ENCODE data around the gene FCN3. TPM values are rescaled to one million over a fixed set of nuclear protein-coding genes. Genes with fewer than 3 reads are reported as not detected.

FCN3 gene
- total RNA-seq, 1 donor from 2014 or later, result 32.2 TPM

DNA sequence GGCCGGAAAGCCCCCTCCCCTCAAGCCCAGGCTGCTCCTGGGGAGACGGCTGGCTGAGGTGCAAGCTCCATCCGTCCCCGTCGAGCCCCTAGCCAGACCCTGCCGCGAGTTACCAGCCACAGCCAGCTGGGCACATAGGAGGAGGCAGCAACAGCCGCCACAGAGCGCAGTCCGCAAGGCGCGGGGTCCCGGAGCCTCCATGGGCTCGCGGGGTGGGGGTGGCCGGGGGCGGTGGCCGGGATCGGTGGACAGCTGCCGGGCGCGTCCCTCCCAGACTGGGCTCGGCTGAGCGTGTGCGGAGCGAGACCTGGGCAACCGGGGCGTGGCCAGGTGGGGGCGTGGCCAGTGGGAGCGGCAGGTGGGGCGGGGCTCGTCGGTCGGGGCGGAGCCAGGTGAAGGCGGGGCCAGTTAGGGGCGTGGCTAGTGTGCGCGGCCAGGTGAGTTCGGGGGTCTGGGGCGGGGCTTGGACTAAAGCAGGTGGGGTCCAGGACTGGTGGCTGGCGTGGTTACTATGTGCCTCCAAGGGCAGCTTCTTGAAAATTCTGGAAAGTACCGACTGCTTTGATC, 8.5 kb upstream of the FCN3 start, which contains the start of gene CD164L2:
CD164L2 (minus strand) TSS at position 295 of the 567 bp plus-strand sequence; CDS start at position 201, 94 bp downstream.
- DNase-seq (ENCODE audit: low spot score), result no peak
- intact Hi-C loops (cut with DNase I), result no loop called here

DNA sequence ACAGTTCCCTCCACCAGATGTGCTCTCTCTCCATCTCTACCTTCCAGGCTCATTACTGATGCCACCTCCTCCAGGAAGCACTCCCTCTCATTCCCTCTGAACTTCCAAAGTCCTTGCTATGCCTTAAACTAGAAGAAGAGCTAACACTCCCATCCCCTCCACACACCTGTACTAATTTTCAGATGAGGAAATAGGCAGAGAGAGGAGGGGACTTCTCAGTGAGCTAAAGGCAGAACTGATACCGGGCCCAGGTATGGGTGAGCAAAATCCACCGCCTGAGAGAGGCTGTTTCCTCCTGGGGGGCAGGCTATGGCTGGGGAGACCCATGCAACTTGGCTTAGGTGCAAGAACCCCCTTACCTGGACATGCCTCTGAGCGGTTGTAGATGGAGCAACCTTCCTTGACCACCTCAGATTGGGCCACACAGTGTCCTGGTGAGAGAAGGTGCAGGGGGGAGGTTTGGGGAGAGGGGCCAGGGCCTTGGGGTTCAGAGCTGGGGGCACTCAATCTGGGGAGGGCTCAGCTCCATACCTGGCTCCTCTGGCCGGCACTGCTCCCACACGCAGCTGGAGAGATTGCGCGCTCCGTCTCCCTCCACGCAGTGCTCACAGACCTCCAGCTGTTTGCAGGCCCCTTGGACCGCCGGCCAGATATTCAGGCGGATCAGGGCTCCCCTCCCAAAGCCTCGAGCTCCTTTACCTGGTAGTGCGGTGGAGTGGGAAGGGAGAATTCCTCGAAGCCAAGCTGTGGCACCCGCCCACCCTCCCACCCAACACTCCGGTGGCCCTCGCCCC, 7.5 kb upstream of the FCN3 start:
- intact Hi-C loops (cut with DNase I), result no loop called here
- no peak for DNase-seq (ENCODE audit: low spot score)

DNA sequence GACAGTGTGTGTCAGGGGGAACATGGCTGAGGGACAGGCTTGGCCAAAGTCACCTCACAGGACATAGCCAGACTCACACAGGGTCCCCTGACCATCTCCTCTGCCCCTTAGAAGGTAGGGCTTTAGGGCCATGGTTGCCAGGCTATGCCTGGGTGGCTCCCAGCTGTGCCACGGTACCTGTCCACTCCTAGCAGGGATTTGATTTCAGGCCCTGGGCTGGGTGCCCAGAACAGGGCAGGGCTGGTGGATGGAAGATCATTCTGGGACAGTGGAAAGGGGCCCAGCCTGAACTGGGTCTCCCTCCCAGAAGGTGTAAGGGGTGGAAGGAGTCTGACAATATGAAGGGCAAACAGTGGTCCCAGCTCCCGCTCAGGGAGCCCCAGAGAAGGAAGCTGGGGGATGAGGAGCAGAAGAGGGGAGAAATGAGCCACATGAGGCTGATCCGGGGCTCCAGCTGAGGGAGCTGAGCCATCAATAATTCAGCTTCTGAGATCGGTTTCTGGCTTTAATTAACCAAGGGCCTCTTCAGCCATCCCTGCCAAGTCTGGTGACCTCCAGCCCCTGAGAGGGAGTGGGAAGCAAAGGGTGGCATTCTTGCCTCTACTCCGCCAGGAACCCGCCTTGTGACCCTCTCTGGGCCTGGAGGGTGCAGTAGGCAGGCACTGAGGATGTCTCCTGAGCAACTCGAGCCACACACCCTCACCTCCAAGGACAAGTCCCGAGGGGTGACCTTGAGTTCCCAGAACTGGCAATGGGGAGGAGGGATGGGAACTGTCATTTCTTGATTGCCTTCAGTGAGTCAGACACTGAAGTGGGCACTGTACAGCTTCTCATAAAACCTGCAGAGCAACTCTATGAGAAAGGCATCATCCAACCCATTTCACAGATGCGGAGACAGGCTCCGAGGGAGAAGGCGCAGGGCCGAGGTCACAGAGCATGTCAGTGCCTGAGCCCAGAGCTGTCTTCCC, 6.4 kb upstream of the FCN3 start:
- no peak for DNase-seq (ENCODE audit: low spot score)
- intact Hi-C loops (cut with DNase I), result no loop called here

DNA sequence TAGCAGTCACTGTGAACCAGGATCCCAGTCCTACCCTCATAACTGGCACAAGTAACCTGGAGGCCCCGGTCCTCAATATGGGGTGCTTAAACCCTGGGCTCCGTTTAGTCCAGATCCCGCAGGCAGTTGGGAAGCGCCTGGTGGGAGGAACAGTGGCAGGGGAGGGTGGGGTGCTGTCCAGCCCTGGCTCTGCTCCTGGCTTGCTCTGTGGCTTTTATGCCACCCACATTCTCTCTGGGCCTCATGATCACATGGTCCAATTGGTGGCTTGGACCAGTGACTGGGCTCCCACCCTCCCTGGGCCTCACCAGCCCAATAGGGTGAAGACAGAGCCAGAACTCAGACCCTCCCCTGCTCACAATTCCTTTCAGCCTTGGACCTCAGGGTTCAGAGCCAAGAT, 5.6 kb upstream of the FCN3 start:
- intact Hi-C loops (cut with DNase I), result no loop called here
- no peak for DNase-seq (ENCODE audit: low spot score)

DNA sequence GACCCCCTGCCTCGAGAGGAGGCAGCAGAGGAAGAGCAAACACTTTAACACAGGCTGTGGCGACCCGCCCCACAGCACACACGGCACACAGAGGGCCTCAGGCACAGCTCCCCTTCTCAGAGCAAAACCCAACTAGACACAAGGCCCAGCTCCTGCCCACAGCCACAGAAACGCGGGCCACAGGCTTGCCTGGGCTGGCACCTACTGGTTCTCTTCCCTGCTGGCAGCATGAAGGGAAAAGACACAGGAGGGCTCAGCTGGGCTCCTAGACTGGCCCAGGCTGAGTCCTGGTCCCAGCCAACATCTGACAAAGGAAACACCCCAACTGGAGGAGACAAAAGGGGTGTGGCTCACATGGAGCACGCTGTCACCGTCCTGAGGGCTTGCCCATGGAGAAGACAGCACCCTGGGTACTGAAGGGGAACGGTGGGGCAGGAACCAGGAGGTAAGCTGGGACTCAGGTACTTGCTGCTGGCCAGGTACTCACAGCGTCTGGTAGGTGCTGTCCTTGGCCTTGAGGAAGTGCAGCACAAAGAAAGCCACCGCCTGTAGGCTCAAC, 5.0 kb upstream of the FCN3 start:
- intact Hi-C loops (cut with DNase I), result no loop called here
- no peak for DNase-seq (ENCODE audit: low spot score)

DNA sequence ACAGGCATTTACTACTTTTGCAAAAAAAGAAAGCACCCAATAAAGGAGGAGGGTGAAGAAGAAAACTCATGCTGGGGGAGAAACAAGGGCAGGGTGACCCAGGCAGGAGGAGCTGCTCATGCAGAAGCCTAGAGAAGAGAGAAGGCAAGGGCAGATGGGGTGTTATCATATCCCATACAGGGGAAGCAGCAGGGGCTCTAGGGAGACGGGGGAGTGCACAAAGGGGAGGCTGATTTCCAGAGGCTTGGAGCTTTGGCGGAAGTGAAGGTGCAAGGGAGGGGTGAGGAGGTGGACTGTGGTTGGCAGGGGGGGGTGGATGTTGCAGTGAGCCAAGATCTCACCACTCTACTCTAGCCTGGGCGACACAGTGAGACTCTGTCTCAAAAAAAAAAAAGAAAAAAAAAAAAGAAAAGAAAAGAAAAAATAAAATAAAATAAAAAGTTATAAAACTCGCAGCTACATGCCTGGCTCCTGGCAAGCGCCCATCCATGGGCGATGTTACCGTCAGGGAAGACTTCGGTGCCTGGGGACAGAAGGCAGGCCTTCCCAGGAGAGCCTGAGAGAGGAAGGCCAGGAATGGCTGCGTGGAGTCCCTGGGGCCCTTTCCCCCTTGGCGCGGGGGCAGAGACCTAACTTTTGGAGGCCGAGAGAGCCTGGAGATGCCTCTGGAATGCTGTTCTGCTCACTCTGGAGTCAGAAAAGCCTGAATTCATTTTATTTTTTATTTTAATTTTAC, 3.3 kb upstream of the FCN3 start:
- intact Hi-C loops (cut with DNase I), result no loop called here
- no peak for DNase-seq (ENCODE audit: low spot score)

DNA sequence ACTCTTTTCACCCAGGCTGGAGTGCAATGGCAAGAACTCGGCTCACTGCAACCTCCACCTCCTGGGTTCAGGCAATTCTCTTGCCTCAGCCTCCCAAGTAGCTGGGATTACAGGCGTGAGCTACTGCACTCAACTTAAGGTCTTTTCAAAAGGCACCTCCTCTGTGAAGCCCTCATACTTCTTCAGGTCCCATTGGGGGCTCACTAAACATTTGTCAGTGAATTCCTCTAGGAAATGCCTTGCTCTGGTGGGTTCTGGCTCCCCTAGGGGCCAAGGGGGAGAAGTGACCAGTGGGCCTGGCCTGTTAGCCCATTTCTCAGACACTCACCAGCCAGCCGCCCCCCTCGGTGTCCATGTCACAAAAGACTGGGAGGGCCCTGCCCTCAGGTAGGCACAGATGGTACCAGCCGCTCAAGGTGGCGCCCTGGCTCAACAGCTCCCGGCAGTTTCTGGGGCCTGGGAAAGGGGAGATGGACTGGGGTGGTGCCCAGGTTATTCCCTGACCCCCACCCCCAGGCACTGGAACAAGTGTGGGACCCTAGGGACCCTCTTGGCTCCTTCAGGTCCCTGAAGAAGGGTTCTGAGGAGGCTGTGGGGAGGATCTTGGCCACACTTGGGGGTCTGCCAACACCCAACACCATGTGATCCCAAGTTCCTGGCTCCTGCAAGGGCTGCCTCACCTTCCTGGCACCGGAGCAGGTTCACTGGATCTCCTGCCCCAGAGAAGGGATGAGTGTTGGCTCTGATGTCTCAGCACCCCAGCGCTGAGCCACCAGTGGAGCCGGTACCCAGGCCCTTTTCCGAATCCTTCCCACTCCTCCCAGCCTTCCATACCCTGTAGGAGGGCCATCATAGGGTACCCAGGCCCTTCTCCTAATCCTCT, 1.6 kb downstream of the FCN3 start:
- intact Hi-C loops (cut with DNase I), result no loop called here
- DNase-seq (ENCODE audit: low spot score), result no peak

DNA sequence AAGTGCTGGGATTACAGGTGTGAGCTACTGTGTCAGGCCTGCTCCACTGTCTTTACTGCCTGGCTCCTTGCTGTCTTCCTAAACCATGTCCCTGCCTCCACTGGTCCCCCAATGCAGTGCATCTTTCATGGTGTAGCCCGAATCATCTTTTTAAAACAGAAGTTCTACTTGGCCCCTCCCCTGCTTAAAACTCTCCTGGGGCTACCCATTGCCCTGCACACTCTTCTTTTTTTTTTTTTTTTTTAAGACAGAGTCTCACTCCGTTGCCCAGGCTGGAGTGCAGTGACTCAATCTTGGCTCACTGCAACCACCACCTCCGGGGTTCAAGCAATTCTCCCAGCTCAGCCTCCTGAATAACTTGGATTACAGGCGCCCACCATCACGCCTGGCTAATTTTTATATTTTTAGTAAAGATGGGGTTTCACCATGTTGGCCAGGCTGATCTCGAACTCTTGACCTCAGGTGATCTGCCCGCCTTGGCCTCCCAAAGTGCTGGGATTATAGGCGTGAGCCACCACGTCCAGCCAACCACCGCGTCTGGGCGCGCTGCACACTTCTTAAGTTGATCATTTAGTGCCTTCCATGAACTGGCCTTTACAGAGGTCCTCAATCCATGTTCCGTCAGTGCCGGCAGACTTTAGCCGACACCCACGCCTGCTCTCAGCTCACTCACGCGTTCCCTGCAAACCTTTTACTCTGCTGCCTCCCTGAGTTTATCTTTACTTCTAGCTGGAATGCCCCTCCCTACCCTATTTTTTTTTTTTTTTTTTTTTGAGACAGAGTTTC, 2.4 kb downstream of the FCN3 start:
- intact Hi-C loops (cut with DNase I), result no loop called here
- DNase-seq (ENCODE audit: low spot score), result no peak

DNA sequence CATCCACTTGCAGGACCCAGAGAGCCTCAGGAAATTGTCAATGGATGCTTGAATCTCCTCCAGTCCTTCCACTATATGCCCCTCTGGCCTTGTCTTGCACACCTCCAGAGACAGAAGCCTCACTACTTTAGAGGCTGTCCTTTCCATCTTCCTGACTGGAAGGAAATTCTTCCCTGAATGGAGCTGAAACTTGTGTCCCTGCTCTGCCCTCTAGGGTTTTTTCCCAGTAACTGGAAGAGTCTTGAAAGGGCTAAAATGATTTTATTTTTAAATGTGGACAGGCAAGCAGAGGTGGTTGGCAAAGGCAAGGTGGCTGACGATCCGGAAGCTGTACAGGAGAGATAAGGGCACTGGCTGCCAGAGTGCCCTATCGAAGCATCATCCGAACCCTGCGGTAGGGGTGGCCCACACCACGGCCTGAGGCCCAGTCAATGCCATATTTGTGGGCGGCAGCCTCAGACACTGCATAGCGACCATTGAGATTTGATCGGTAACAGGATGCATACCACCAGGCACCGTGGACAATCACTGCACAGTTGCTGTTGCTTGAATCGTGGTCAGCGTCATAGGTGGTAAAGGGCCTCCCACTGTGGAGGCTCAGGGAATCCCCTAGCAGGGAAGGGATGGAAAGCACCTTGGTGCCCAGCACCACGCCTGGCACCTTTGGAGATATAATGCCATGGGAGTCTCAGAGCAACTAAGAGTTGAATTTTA, 5.6 kb downstream of the FCN3 start:
- no peak for DNase-seq (ENCODE audit: low spot score)
- intact Hi-C loops (cut with DNase I), result loop anchor here (5.0 kb wide), 1 partner anchor 47 kb away; the partner anchor contains the start of gene TMEM222

DNA sequence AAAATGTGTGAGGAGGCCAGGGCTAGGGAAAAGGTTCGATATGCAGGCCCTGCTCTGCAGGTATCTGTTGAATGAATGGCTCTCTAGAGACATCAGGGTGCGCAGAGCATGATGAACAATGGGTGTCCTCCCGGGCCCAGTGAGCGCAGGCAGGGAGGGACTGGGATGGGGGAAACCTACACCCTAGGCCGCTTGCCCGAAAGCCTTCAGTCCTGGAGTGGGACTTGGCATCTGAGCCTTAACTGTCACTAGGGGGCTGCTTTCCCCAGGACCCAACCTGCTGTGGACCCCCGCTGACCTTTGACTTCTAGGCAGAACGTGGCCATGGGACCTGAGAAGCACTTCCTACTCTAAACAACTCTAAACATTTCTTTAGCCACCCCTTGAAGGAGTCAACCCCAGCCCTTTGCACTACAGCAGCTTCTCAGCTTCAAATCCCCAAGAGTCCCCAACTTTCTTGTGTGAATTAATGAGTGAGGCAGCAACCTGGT, 7.4 kb downstream of the FCN3 start:
- intact Hi-C loops (cut with DNase I), result loop anchor here (2.0 to 5.0 kb wide), 2 partner anchors 26 to 45 kb away; partner anchors contain the start of genes GPR3 and TMEM222

DNA sequence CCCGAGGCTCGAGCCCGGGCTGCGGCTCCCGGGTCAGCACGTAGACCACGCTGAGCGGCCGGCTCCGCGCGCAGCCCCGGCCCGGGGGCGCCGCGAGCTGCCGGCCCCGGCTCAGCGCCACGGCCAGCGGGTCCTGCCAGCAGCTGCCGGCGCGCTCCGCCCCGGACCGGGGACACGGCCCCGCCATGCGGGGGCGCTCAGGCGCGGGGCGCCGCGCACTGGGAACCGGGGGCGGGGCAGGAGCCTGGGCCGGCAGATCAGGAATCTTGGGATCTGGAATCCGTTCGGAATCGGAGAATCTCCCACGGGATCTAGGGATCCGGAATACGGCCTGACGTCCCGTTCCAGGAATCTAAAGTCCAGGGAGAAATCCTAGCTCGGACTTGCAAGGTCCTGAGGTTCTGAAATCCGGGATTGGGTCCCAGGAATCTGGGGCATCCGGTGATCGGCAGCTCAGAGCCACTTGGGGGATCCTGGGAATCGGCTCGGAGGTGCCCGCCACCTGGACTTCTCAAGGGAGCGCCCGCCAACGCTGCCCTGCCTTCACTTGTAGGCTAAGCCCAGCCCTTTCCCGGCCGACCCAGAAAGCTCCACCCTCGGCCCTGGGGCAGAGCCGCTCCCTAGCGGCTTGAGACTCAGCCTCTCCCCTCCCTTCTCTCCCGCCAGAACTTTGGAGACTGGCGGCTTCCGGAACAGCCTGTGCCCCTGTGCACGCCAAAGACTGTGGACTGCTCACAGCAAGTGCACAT, 8.0 kb downstream of the FCN3 start, which contains the start of gene MAP3K6:
MAP3K6 (minus strand) TSS at position 551 of the 749 bp plus-strand sequence; CDS start at position 187, 364 bp downstream.
- intact Hi-C loops (cut with DNase I), result loop anchor here (2.0 to 5.0 kb wide), 2 partner anchors 26 to 44 kb away; partner anchors contain the start of genes GPR3 and TMEM222
- DNase-seq (ENCODE audit: low spot score), result peak; percentile 93

More for the DNA sequence above, 7.4 kb downstream of the FCN3 start:
- DNase-seq (ENCODE audit: low spot score), result no peak

DNA sequence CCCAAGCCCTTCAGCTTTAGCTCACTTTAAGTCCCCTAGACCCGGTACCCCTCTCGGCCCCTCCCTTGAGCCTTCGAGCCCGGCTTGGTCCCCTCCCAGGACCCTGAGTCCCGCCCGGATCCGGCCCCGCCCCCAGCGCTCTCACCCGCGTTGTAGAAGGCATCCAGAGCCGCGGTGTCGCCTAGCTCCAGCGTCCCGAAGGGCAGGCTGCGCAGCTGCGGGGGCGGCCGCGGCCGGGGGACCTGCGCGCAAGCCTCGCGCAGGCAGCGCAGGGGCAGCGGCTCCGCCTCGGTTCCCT, 8.6 kb downstream of the FCN3 start:
- intact Hi-C loops (cut with DNase I), result loop anchor here (2.0 to 5.0 kb wide), 2 partner anchors 27 to 44 kb away; partner anchors contain the start of genes GPR3 and TMEM222
- DNase-seq (ENCODE audit: low spot score), result peak; percentile 93

DNA sequence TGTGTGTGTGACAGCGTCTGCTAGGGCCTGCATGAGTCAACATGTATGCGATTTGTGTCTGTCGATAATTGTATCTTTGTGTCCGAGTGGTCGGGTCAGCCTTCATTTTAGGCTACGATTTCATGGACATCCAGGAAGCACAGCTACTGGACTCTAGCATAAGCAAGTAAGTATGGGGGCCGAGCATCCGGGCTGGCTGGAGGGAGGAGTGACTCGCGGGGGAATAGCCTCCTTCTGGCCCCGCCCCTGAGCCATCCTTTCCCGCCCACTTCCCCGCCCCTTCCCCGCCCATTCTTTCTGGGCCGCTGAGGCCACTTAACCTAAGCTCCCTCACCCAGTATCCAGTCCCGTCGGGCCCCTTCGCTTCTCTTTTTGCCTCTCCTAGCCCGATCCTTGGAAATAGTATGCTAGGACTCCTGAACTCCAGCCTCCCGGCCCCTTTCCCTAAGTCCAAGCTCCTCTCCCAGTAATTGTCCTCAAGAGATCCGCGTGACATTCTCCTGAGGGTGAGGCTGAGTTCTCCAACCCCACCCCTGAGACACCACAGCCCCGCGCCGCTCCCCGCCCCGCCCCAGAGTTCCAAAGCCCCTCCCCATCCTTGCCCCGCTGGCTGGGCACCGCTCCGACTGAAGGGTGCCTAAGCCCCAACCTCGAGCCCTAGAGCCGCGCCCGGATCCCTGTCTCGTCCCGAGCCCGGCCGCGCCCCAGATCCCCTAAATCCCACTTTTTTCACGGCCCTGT, 9.1 kb downstream of the FCN3 start:
- DNase-seq (ENCODE audit: low spot score), result peak; percentile 97
- intact Hi-C loops (cut with DNase I), result loop anchor here (2.0 to 5.0 kb wide), 2 partner anchors 27 to 43 kb away; partner anchors contain the start of genes GPR3 and TMEM222

DNA sequence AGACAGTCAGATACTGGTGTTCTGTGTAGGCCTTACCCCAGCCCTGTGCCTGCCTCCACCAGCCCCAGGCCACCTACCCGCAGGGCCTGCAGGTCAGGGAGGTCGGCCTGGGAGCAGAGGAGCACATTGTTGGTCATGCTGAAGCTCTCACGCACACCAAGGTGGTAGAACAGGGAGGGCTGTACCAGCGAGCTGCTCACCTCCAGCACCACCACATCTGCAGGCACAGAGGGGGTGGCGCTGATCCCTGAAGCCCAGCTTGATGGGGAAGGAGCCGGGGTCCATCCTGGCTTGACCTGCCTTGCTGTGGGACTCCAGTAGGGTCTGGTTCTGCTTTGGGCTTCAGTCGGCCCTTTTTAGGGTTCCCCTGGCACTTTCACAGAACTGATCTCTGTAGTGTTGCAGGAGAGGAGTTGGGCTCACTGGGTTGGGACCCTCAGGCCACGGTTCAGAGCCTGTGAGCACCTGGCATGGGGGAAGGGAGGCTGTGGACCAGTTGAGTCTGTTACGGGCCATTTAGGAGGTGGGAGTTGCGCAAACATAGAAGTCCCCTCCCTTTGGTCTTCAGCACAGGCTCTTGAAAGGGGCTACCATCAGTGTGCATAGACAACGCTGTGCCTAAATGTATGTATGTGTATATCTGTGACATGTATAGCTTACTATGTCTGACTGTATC, 9.8 kb downstream of the FCN3 start:
- DNase-seq (ENCODE audit: low spot score), result no peak
- intact Hi-C loops (cut with DNase I), result loop anchor here (5.0 kb wide), 1 partner anchor 43 kb away; the partner anchor contains the start of gene TMEM222
